ENCODE data around the gene HCAR1. TPM values are rescaled to one million over a fixed set of nuclear protein-coding genes. Genes with fewer than 3 reads are reported as not detected.

Gene HCAR1
- total RNA-seq, 1 experiment from 2014 or later, result 0.04 TPM

- H3K27ac Mint-ChIP-seq, result no peak overlapping the region
- no peak overlapping the region for H3K4me3 Mint-ChIP-seq
- DNase-seq (ENCODE audit: low spot score), result no peak
- TF ChIP-seq RORB (CRISPR knock-in tag; IDR thresholded peaks at IDR 0.05) (no peak), NFYB (CRISPR knock-in tag; conservative IDR thresholded peaks at IDR 0.05; ENCODE audit: low read depth) (no peak), SMAD4 (CRISPR knock-in tag; IDR thresholded peaks at IDR 0.05) (no peak), CDX4 (CRISPR knock-in tag; IDR thresholded peaks at IDR 0.05; ENCODE audit: borderline replicate concordance) (no peak), ELF4 (CRISPR knock-in tag; IDR thresholded peaks at IDR 0.05; ENCODE audit: low read depth) (no peak), IRF1 (CRISPR knock-in tag; IDR thresholded peaks at IDR 0.05) (no peak), PRRX2 (CRISPR knock-in tag; IDR thresholded peaks at IDR 0.05) (no peak), JUN (CRISPR knock-in tag; IDR thresholded peaks at IDR 0.05) (no peak), ZNF512 (CRISPR knock-in tag; IDR thresholded peaks at IDR 0.05; ENCODE audit: borderline replicate concordance) (no peak), KAT7 (CRISPR knock-in tag; IDR thresholded peaks at IDR 0.05; ENCODE audit: borderline replicate concordance) (no peak), NFE2L1 (CRISPR knock-in tag; IDR thresholded peaks at IDR 0.05) (no peak), MAX (CRISPR knock-in tag; IDR thresholded peaks at IDR 0.05) (no peak), ZNF425 (CRISPR knock-in tag; conservative IDR thresholded peaks at IDR 0.05) (no peak), ZBTB21 (CRISPR knock-in tag; IDR thresholded peaks at IDR 0.05; ENCODE audit: borderline replicate concordance) (no peak)
- H3K36me3 Mint-ChIP-seq, result peaks cover 3% of the 10 kb centered on the region
- CTCF ChIA-PET, result interaction anchor here (0.6 kb wide), 1 partner anchor 26 kb away, joined by 4 read pairs; no protein-coding TSS in a partner anchor
- no peak for ATAC-seq
- POLR2A ChIA-PET, result no interaction called here
- H3K27me3 Mint-ChIP-seq (ENCODE audit: low read depth), result no peaks in the 10 kb centered on the region; the same call in 1 of the 2 replicates
- H3K9me3 Mint-ChIP-seq, result peaks cover 4% of the 10 kb centered on the region
- H3K4me1 Mint-ChIP-seq, result peaks cover 12% of the 10 kb centered on the region
These were observed 2.0 kb upstream of the HCAR1 start for GRCh38 chr12:122732611-122733010.

- no peak for TF ChIP-seq JUN (CRISPR knock-in tag; IDR thresholded peaks at IDR 0.05)
- TF ChIP-seq ZNF423 (CRISPR knock-in tag; IDR thresholded peaks at IDR 0.05), result no peak
- no peak for TF ChIP-seq E2F4 (CRISPR knock-in tag; IDR thresholded peaks at IDR 0.05; ENCODE audit: borderline replicate concordance, low read depth)
- TF ChIP-seq ATF2 (CRISPR knock-in tag; IDR thresholded peaks at IDR 0.05; ENCODE audit: borderline replicate concordance, low read depth), result no peak
- TF ChIP-seq TP53 (CRISPR knock-in tag; IDR thresholded peaks at IDR 0.05), result no peak
- TF ChIP-seq ZBTB21 (CRISPR knock-in tag; IDR thresholded peaks at IDR 0.05; ENCODE audit: borderline replicate concordance), result no peak
- no peak for TF ChIP-seq ZNF121 (CRISPR knock-in tag; IDR thresholded peaks at IDR 0.05)
- TF ChIP-seq OVOL2 (CRISPR knock-in tag; IDR thresholded peaks at IDR 0.05; ENCODE audit: borderline replicate concordance), result no peak
- no peak for TF ChIP-seq CTCF (IDR thresholded peaks at IDR 0.05)
- Mint-ChIP-seq H3K4me3 (no peak overlapping the region), H3K36me3 (peaks cover 3% of the 10 kb centered on the region), H3K4me1 (peaks cover 12% of the 10 kb centered on the region), H3K9me3 (peaks cover 4% of the 10 kb centered on the region), H3K27ac (no peak overlapping the region), H3K27me3 (ENCODE audit: low read depth) (no peaks in the 10 kb centered on the region; the same call in 1 of the 2 replicates)
- ATAC-seq (no peak), DNase-seq (ENCODE audit: low spot score) (no peak)
- CTCF ChIA-PET, result no interaction called here
- POLR2A ChIA-PET, result no interaction called here
These were observed 1.5 kb upstream of the HCAR1 start for GRCh38 chr12:122732170-122732569.
